Mesodermal cell (in vitro differentiated cells): ENCODE measurements around the gene ADRA2A. TPM values are rescaled to one million over a fixed set of nuclear protein-coding genes. Genes with fewer than 3 reads are reported as not detected.

ENCODE experiments used
- H3K27ac ChIP-seq: 2 replicates; pipeline ENCODE4 v1.7.0; 2013; ENCODE audit warnings: mild to moderate bottlenecking, low read depth, low read length, moderate library complexity; ENCODE audit not compliant: severe bottlenecking
- H3K36me3 ChIP-seq: 2 replicates; pipeline ENCODE4 v1.7.1; 2013; ENCODE audit warnings: mild to moderate bottlenecking, low read length, moderate library complexity; ENCODE audit not compliant: control insufficient read depth, insufficient read depth
- H3K4me1 ChIP-seq: one replicate; pipeline ENCODE4 v1.7.1; 2013; ENCODE audit warnings: mild to moderate bottlenecking, low read length; ENCODE audit not compliant: insufficient read depth, control insufficient read depth, poor library complexity, severe bottlenecking
- H3K4me3 ChIP-seq: 2 replicates; pipeline ENCODE4 v1.7.0; 2013; ENCODE audit warnings: low read length, control low read depth, mild to moderate bottlenecking; ENCODE audit not compliant: insufficient read depth, poor library complexity, severe bottlenecking; ENCODE audit errors: extremely low read depth
- H3K9me3 ChIP-seq: 2 replicates; pipeline ENCODE4 v1.7.1; 2013; ENCODE audit warnings: mild to moderate bottlenecking, low read length, moderate library complexity; ENCODE audit not compliant: control insufficient read depth
- WGBS, 2 experiments: methylation state at CpG; one replicate each; pipeline ENCODE4 v1.1.5; 2013; ENCODE audit warnings: missing lambda C conversion rate in 2 of 2; ENCODE audit not compliant: insufficient coverage in 2 of 2; 5-methylcytosine and 5-hydroxymethylcytosine counted together
- polyA plus RNA-seq, 2 experiments: library from polyadenylated mRNA; stranded (reverse); fragments of 50-300 nt; gene quantifications; one replicate each; pipeline ENCODE4 v1.2.3, GENCODE V29; 2013

ADRA2A gene
- 1.3 TPM for polyA plus RNA-seq (2013, experiment 1 of 2)
- 0.76 TPM for polyA plus RNA-seq (2013, experiment 2 of 2)

- WGBS, 2 experiments = 1% methylated on average over 63 to 70 of the region's 79 CpGs
- Histone ChIP-seq H3K4me3 (peak within 1 kb of the TSS; percentile 40), H3K27ac (no peak within 1 kb of the TSS)
These were observed at the start of gene ADRA2A for GRCh38 chr10:111076682-111077478. TSS of gene ADRA2A (plus strand) at chr10:111077029. CDS start at chr10:111077997, 968 bp downstream.

GRCh38 chr10:111030042-111030750 is 46.6 kb upstream of the ADRA2A start:
- Histone ChIP-seq H3K27ac (no peak overlapping the region), H3K4me3 (no peak overlapping the region), H3K36me3 (no peaks in the 10 kb centered on the region), H3K4me1 (no peaks in the 10 kb centered on the region), H3K9me3 (peaks cover 18% of the 10 kb centered on the region)
- 89 to 96% methylated on average over 7 to 8 of the region's 9 CpGs for WGBS, 2 experiments

More at GRCh38 chr10:111076682-111077478, at the start of gene ADRA2A:
- no peaks in the 10 kb centered on the region for H3K36me3 ChIP-seq
- no peaks in the 10 kb centered on the region for H3K9me3 ChIP-seq
- H3K4me1 ChIP-seq = no peaks in the 10 kb centered on the region

GRCh38 chr10:111034598-111035310 is 42.1 kb upstream of the ADRA2A start:
- 100% methylated on average over 1 of the region's 2 CpGs; no CpG with 5 or more reads in 1 of the 2 experiments for WGBS, 2 experiments
- peaks cover 29% of the 10 kb centered on the region for H3K9me3 ChIP-seq

GRCh38 chr10:111035542-111035941 is 41.3 kb upstream of the ADRA2A start:
- H3K4me3 ChIP-seq = no peak overlapping the region
- H3K9me3 ChIP-seq = peaks cover 29% of the 10 kb centered on the region
- H3K27ac ChIP-seq = no peak overlapping the region
- no peaks in the 10 kb centered on the region for H3K4me1 ChIP-seq
- no peaks in the 10 kb centered on the region for H3K36me3 ChIP-seq

More at GRCh38 chr10:111034598-111035310, 42.1 kb upstream of the ADRA2A start:
- Histone ChIP-seq H3K27ac (no peak overlapping the region), H3K4me3 (no peak overlapping the region), H3K4me1 (no peaks in the 10 kb centered on the region), H3K36me3 (no peaks in the 10 kb centered on the region)

- Histone ChIP-seq H3K9me3 (peaks cover 29% of the 10 kb centered on the region), H3K27ac (no peak overlapping the region), H3K36me3 (no peaks in the 10 kb centered on the region), H3K4me3 (no peak overlapping the region), H3K4me1 (no peaks in the 10 kb centered on the region)
These were observed 39.0 kb upstream of the ADRA2A start for GRCh38 chr10:111037858-111038257.

- no CpG with 5 or more reads among the region's 2 CpGs for WGBS, 2 experiments
- no peaks in the 10 kb centered on the region for H3K4me1 ChIP-seq
- H3K9me3 ChIP-seq = peaks cover 17% of the 10 kb centered on the region
- H3K4me3 ChIP-seq = no peak overlapping the region
- H3K36me3 ChIP-seq = no peaks in the 10 kb centered on the region
- no peak overlapping the region for H3K27ac ChIP-seq
These were observed 37.3 kb upstream of the ADRA2A start for GRCh38 chr10:111039522-111039921.

GRCh38 chr10:111057006-111057405 is 19.8 kb upstream of the ADRA2A start:
- Histone ChIP-seq H3K36me3 (no peaks in the 10 kb centered on the region), H3K4me3 (no peak overlapping the region), H3K4me1 (no peaks in the 10 kb centered on the region), H3K9me3 (peaks cover 3% of the 10 kb centered on the region), H3K27ac (no peak overlapping the region)
- no CpG with 5 or more reads among the region's 1 CpG for WGBS, 2 experiments

- Histone ChIP-seq H3K27ac (no peak overlapping the region), H3K4me3 (no peak overlapping the region), H3K4me1 (no peaks in the 10 kb centered on the region), H3K9me3 (no peaks in the 10 kb centered on the region), H3K36me3 (no peaks in the 10 kb centered on the region)
- 86 to 100% methylated on average over 1 of the region's 2 CpGs for WGBS, 2 experiments
These were observed 13.4 kb upstream of the ADRA2A start for GRCh38 chr10:111063471-111063870.

GRCh38 chr10:111072232-111072631 is 4.6 kb upstream of the ADRA2A start:
- Histone ChIP-seq H3K9me3 (no peaks in the 10 kb centered on the region), H3K36me3 (no peaks in the 10 kb centered on the region), H3K27ac (no peak overlapping the region), H3K4me3 (no peak overlapping the region), H3K4me1 (no peaks in the 10 kb centered on the region)
- no CpG with 5 or more reads among the region's 3 CpGs for WGBS, 2 experiments

GRCh38 chr10:111075577-111076185 is 1.1 kb upstream of the ADRA2A start:
- Histone ChIP-seq H3K27ac (no peak overlapping the region), H3K9me3 (no peaks in the 10 kb centered on the region), H3K4me1 (no peaks in the 10 kb centered on the region), H3K36me3 (no peaks in the 10 kb centered on the region), H3K4me3 (no peak overlapping the region)
- WGBS, 2 experiments = 41 to 45% methylated on average over 8 to 9 of the region's 18 CpGs
